Activated CD8-positive, alpha-beta T cell treated with anti-CD3 and anti-CD28 coated beads for 36 hours (primary cell): ENCODE results near the gene ME3. TPM values are rescaled to one million over a fixed set of nuclear protein-coding genes. Genes with fewer than 3 reads are reported as not detected.

Experiments used
- ATAC-seq: fragments of 200-7000 bp; cut with Tn5 transposase; one replicate; pipeline ENCODE4 v1.10.0; 2021; ENCODE audit warnings: mild to moderate bottlenecking, moderate library complexity
- CTCF ChIA-PET: fragments of 350-600 bp; sonication (Branson Sonifier 250); formaldehyde crosslinking; loops from one replicate; lab custom pipeline; 2021; ENCODE audit warnings: antibody characterized with exemption; lab: Charles Lee
- POLR2A ChIA-PET: fragments of 350-600 bp; sonication (Branson Sonifier 250); formaldehyde crosslinking; loops from one replicate; lab custom pipeline; 2021; ENCODE audit warnings: antibody characterized with exemption; lab: Charles Lee
- DNase-seq: peaks from one replicate; pipeline ENCODE4 v3.0.0-alpha.2; 2020
- H3K27ac Mint-ChIP-seq: one replicate; pipeline ENCODE4 v1.8.0; 2021; ENCODE audit warnings: mild to moderate bottlenecking, mixed read lengths
- H3K27me3 Mint-ChIP-seq: one replicate; pipeline ENCODE4 v1.8.0; 2021; ENCODE audit warnings: mixed read lengths
- H3K36me3 Mint-ChIP-seq: one replicate; pipeline ENCODE4 v1.8.0; 2021; ENCODE audit warnings: low read depth, mixed read lengths
- H3K4me1 Mint-ChIP-seq: one replicate; pipeline ENCODE4 v1.8.0; 2021; ENCODE audit warnings: low read depth, mixed read lengths
- H3K4me3 Mint-ChIP-seq: one replicate; pipeline ENCODE4 v1.8.0; 2021; ENCODE audit warnings: mild to moderate bottlenecking, moderate library complexity, mixed read lengths
- H3K9me3 Mint-ChIP-seq: one replicate; pipeline ENCODE4 v1.8.0; 2021; ENCODE audit warnings: mixed read lengths
- intact Hi-C: fragments of 100-400 bp; cut with micrococcal nuclease; formaldehyde crosslinking; loops from one replicate; pipeline ENCODE4 v1.10.0; 2022
- total RNA-seq, 2 experiments: library from RNA; stranded (reverse); gene quantifications; one replicate each; pipeline ENCODE4 v1.2.3, GENCODE V29; 2021
- TF ChIP-seq, protein P1 (sequence below): fragments of 200-600 bp; IDR thresholded peaks from one replicate; pipeline ENCODE4 v1.8.0; 2022; ENCODE audit warnings: antibody characterized with exemption, mild to moderate bottlenecking

Gene ME3
- total RNA-seq, 2 experiments from 2014 or later = 5.0 to 6.2 TPM

DNA sequence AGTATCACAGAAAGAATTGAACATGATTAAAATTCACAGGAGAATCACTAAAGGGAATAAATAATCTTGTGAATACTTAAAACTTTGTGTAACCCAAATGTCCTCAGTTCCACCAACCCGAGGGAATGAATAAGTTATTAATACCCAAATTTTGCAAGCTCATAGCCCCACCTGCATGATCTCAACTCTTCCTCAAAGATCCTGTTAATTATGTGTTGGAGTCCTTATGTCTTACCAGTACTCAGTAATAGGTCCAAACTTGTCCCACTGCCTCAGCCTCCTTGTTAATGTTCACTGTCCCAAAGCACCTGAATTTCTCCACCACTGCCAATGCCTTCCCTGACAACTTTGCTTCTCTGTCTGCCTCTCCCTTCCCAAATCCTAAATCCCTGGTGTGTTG, 46.1 kb upstream of the ME3 start:
- no peak overlapping the region for H3K27ac Mint-ChIP-seq
- TF ChIP-seq, protein P1, sequence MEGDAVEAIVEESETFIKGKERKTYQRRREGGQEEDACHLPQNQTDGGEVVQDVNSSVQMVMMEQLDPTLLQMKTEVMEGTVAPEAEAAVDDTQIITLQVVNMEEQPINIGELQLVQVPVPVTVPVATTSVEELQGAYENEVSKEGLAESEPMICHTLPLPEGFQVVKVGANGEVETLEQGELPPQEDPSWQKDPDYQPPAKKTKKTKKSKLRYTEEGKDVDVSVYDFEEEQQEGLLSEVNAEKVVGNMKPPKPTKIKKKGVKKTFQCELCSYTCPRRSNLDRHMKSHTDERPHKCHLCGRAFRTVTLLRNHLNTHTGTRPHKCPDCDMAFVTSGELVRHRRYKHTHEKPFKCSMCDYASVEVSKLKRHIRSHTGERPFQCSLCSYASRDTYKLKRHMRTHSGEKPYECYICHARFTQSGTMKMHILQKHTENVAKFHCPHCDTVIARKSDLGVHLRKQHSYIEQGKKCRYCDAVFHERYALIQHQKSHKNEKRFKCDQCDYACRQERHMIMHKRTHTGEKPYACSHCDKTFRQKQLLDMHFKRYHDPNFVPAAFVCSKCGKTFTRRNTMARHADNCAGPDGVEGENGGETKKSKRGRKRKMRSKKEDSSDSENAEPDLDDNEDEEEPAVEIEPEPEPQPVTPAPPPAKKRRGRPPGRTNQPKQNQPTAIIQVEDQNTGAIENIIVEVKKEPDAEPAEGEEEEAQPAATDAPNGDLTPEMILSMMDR = no peak
- no peaks in the 10 kb centered on the region for H3K36me3 Mint-ChIP-seq
- peaks cover 2% of the 10 kb centered on the region for H3K9me3 Mint-ChIP-seq
- no peaks in the 10 kb centered on the region for H3K4me1 Mint-ChIP-seq
- DNase-seq (no peak), ATAC-seq (no peak)
- H3K27me3 Mint-ChIP-seq = peaks cover 2% of the 10 kb centered on the region
- ChIA-PET CTCF (no interaction called here), POLR2A (no interaction called here)
- no peak overlapping the region for H3K4me3 Mint-ChIP-seq
- intact Hi-C loops = no loop called here

DNA sequence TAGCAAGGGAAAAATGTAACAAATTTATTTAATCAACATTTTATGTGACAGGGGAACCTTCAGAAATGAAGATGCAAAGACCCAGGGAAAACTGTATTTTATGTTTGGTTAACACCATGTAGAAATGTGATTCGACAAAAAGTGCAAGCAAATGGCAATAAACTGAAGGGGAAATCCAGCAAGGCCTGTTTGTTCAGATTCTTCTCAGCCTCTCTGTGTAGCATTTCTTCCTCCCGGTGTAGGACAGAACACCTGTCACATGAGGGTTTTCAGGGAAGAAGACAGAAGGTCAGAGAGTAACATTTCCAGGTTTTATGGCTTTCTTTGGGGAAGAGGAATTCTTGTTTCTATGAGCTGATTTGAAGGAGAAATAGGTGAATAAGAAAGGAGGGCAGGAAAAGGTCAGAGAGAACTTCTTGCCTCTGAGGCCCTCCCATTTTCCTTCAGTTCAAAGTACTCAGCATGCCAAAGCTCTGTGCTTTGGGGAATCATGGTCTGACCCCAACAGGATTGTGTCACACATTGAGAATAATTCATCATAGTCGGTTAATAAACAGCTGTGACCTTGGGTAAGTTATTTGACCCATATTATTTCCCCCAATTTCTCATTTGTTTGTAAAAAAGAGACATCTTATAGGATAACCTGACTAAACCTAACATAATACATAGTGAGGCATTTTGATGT, 45.5 kb upstream of the ME3 start:
- no peak for DNase-seq
- intact Hi-C loops = no loop called here
- ChIA-PET POLR2A (no interaction called here), CTCF (no interaction called here)
- Mint-ChIP-seq H3K4me1 (no peaks in the 10 kb centered on the region), H3K4me3 (no peak overlapping the region), H3K36me3 (no peaks in the 10 kb centered on the region), H3K27me3 (peaks cover 2% of the 10 kb centered on the region), H3K27ac (no peak overlapping the region), H3K9me3 (peaks cover 2% of the 10 kb centered on the region)
- TF ChIP-seq, protein P1 = no peak
- ATAC-seq = no peak

DNA sequence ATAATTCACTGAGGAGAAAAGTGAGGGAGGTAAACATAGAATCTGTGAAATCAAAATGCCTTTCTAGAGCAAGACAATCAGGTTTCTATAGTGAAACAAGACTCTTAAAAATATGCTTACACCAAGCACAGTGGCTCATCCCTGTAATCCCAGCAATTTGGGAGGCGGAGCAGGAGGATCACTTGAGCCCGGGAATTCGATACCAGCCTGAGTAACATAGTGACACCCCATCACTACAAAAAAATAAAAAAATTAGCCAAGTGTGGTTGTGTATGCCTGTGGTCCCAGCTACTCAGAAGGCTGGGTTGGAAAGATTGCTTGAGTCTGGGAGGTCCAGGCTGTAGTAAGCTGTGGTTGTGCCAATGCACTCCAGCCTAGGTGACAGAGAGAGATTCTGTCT, 43.2 kb upstream of the ME3 start:
- Mint-ChIP-seq H3K27me3 (peaks cover 2% of the 10 kb centered on the region), H3K4me3 (no peak overlapping the region), H3K4me1 (no peaks in the 10 kb centered on the region), H3K9me3 (no peaks in the 10 kb centered on the region), H3K27ac (no peak overlapping the region), H3K36me3 (no peaks in the 10 kb centered on the region)
- ChIA-PET CTCF (no interaction called here), POLR2A (no interaction called here)
- DNase-seq = no peak
- TF ChIP-seq, protein P1 = no peak
- ATAC-seq = no peak
- intact Hi-C loops = no loop called here

DNA sequence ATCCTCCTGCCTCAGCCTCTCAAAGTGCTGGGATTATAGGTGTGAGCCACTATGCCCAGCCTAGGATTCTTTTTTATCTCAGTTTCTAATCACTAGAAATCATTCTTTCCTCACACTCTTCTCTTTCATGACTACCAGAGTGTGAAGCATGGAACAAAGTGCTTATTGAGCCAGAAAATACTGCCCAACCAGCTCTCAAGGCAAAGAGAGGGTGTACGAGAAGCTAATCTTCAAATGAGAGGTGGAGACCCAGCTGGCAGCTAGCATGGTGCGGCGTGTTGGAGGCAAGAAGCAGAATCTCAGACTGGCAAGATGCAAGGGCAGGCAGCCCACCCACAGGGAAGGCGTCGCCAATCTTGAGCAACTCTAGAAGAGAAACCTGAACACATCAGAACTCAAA, 41.1 kb upstream of the ME3 start:
- intact Hi-C loops = no loop called here
- CTCF ChIA-PET = no interaction called here
- POLR2A ChIA-PET = no interaction called here
- H3K27me3 Mint-ChIP-seq = peaks cover 4% of the 10 kb centered on the region
- no peak overlapping the region for H3K4me3 Mint-ChIP-seq
- no peak overlapping the region for H3K27ac Mint-ChIP-seq
- H3K9me3 Mint-ChIP-seq = peaks cover 5% of the 10 kb centered on the region
- TF ChIP-seq, protein P1 = no peak
- no peak for ATAC-seq
- DNase-seq = no peak
- H3K4me1 Mint-ChIP-seq = no peaks in the 10 kb centered on the region
- H3K36me3 Mint-ChIP-seq = no peaks in the 10 kb centered on the region

DNA sequence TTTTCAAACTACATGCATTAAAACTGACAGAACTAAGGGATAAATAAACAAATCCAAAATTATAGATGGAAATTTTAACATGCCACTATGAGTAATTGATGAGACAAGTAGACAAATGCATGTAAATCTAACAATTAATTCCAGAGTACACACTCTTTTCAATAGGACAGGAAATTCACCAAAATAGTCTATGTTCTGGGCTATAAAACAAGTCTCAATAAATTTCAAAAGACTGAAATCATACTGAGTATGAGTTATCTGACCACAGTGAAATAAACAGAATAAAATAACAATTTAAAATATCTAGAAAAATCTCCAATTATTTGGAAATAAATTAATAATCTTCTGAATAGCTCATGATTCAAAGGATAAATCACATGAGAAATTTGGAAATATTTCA, 38.5 kb upstream of the ME3 start:
- no peak overlapping the region for H3K4me3 Mint-ChIP-seq
- ATAC-seq = no peak
- no peaks in the 10 kb centered on the region for H3K4me1 Mint-ChIP-seq
- TF ChIP-seq, protein P1 = no peak
- DNase-seq = no peak
- intact Hi-C loops = no loop called here
- ChIA-PET POLR2A (no interaction called here), CTCF (interaction anchor here (1.0 kb wide), 1 partner anchor 15 kb away, joined by 5 read pairs; no protein-coding TSS in a partner anchor)
- no peaks in the 10 kb centered on the region for H3K36me3 Mint-ChIP-seq
- H3K27ac Mint-ChIP-seq = no peak overlapping the region
- H3K27me3 Mint-ChIP-seq = peaks cover 10% of the 10 kb centered on the region
- peaks cover 5% of the 10 kb centered on the region for H3K9me3 Mint-ChIP-seq
